Measurements from ENCODE around the gene DNAJA3.

GRCh38 chr16:4442371-4442770, 16.7 kb downstream of the DNAJA3 start:
- TF ChIP-seq CTCF (conservative IDR thresholded peaks at IDR 0.05; ENCODE audit: low read depth, low read length) = no peak
- no peak for TF ChIP-seq EZH2 (IDR thresholded peaks at IDR 0.05; ENCODE audit: borderline replicate concordance, low read depth, low read length, poor library complexity, severe bottlenecking)
